ENCODE data around the gene EME1. TPM values are rescaled to one million over a fixed set of nuclear protein-coding genes. Genes with fewer than 3 reads are reported as not detected.
"Not testable (repeated sequence)": the region's sequence is repeated elsewhere in the genome, so short reads cannot be mapped to it uniquely, and the experiment has no call there.

The EME1 gene
- total RNA-seq, 4 donors from 2014 or later: 0.42 to 1.7 (median 1.1) TPM

GRCh38 chr17:50329716-50330115, 43.3 kb upstream of the EME1 start:
- Histone ChIP-seq H3K4me3 (no peak overlapping the region), H3K4me1 (no peaks in the 10 kb centered on the region), H3K27ac (no peak overlapping the region), H3K36me3 (no peaks in the 10 kb centered on the region), H3K27me3 (peaks cover 0 to 4% of the 10 kb centered on the region in 2 donors), H3K9me3 (no peaks in the 10 kb centered on the region)
- TF ChIP-seq CTCF (IDR thresholded peaks at IDR 0.05) (no peak), EP300 (IDR thresholded peaks at IDR 0.05) (no peak)
- DNase-seq (ENCODE audit: low spot score in 2 of 2): no peak
- WGBS, 2 donors: 82 to 83% methylated on average over 3 of the region's 3 CpGs

GRCh38 chr17:50330151-50330775, 42.8 kb upstream of the EME1 start:
- H3K9me3 ChIP-seq: no peaks in the 10 kb centered on the region
- no peaks in the 10 kb centered on the region for H3K4me1 ChIP-seq
- TF ChIP-seq CTCF (IDR thresholded peaks at IDR 0.05): no peak
- TF ChIP-seq EP300 (IDR thresholded peaks at IDR 0.05): no peak
- no peak for TF ChIP-seq POLR2A (IDR thresholded peaks at IDR 0.05)
- H3K27ac ChIP-seq: no peak overlapping the region
- no peak overlapping the region for H3K4me3 ChIP-seq
- peaks cover 0 to 4% of the 10 kb centered on the region in 2 donors for H3K27me3 ChIP-seq
- 80 to 82% methylated on average over 11 of the region's 11 CpGs for WGBS, 2 donors
- no peaks in the 10 kb centered on the region for H3K36me3 ChIP-seq
- DNase-seq (ENCODE audit: low spot score in 2 of 2): no peak

- no peak for DNase-seq (ENCODE audit: low spot score in 2 of 2)
- H3K4me1 ChIP-seq: no peaks in the 10 kb centered on the region
- H3K27me3 ChIP-seq: peaks cover 0 to 4% of the 10 kb centered on the region in 2 donors
- WGBS, 2 donors: 71 to 79% methylated on average over 4 of the region's 4 CpGs
- no peaks in the 10 kb centered on the region for H3K36me3 ChIP-seq
- H3K4me3 ChIP-seq: no peak overlapping the region
- no peak for TF ChIP-seq POLR2A (IDR thresholded peaks at IDR 0.05)
- TF ChIP-seq EP300 (IDR thresholded peaks at IDR 0.05): no peak
- no peak for TF ChIP-seq CTCF (IDR thresholded peaks at IDR 0.05)
- H3K27ac ChIP-seq: no peak overlapping the region
- H3K9me3 ChIP-seq: no peaks in the 10 kb centered on the region
These were observed 41.8 kb upstream of the EME1 start for GRCh38 chr17:50331085-50331791.

GRCh38 chr17:50332196-50332595, 40.8 kb upstream of the EME1 start:
- WGBS, 2 donors: 68 to 82% methylated on average over 6 of the region's 6 CpGs
- peaks cover 0 to 4% of the 10 kb centered on the region in 2 donors for H3K27me3 ChIP-seq
- H3K9me3 ChIP-seq: no peaks in the 10 kb centered on the region
- no peak for DNase-seq (ENCODE audit: low spot score in 2 of 2)
- H3K4me3 ChIP-seq: no peak overlapping the region
- no peak for TF ChIP-seq CTCF (IDR thresholded peaks at IDR 0.05)
- H3K36me3 ChIP-seq: no peaks in the 10 kb centered on the region
- no peaks in the 10 kb centered on the region for H3K4me1 ChIP-seq
- no peak overlapping the region for H3K27ac ChIP-seq

GRCh38 chr17:50333291-50334057, 39.6 kb upstream of the EME1 start:
- WGBS, 2 donors: 46 to 48% methylated on average over 14 of the region's 14 CpGs
- not testable (repeated sequence) for DNase-seq (ENCODE audit: low spot score in 2 of 2); H3K9me3 ChIP-seq; H3K36me3 ChIP-seq; H3K27me3 ChIP-seq; H3K4me3 ChIP-seq; H3K27ac ChIP-seq; H3K4me1 ChIP-seq
